ENCODE measurements around the gene CALN1. TPM values are rescaled to one million over a fixed set of nuclear protein-coding genes. Genes with fewer than 3 reads are reported as not detected.

The CALN1 gene
- total and polyA plus RNA-seq, 2 of the 8 experiments (the other 6 are each of a cell fraction or from before 2014, with no cell fraction given) = 6.4 to 15.2 TPM

DNA sequence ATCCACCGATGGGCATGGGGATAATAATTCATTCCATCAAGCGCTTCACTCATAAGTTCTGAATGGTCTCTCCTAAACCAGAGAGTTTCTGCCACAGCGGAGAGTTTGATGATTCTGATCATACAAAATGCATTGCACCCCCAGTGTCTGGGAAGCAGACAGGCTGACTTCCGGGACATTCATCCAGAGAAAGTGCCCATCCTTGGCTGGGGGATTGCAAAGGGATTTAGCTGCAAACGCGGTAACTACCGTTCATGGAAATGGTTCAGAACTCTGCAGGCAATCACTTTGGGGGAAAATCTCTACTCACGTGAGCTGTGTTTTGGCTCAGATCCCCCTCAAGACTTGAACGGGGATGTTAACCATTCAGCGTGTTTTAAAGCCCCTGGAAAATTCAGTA is 33.4 kb upstream of the CALN1 start:
- H3K79me2 ChIP-seq (ENCODE audit: control insufficient read depth in 1 of 2, insufficient read depth in 2 of 2, low read length in 2 of 2) = no peaks in the 10 kb centered on the region
- H3K79me1 ChIP-seq (ENCODE audit: low read depth, low read length) = no peaks in the 10 kb centered on the region
- H4K8ac ChIP-seq (ENCODE audit: extremely low read depth, insufficient read depth, low read length) = no peak overlapping the region
- H3K4ac ChIP-seq (replicated peaks; ENCODE audit: insufficient read length, low read depth, low read length) = no peak overlapping the region
- FAIRE-seq = no peak
- H4K20me1 ChIP-seq (replicated peaks in 1 of 2; ENCODE audit: control insufficient read depth in 1 of 2, insufficient read depth in 2 of 2, low read length in 2 of 2) = peaks cover 0 to 2% of the 10 kb centered on the region in 2 experiments
- H3K9me3 ChIP-seq (ENCODE audit: insufficient read depth in 2 of 2, low read depth in 1 of 2, low read length in 1 of 2) = no peaks in the 10 kb centered on the region
- no peak overlapping the region for H3K27ac ChIP-seq (ENCODE audit: low read depth, low read length)
- H2BK5ac ChIP-seq (ENCODE audit: low read depth, low read length) = no peak overlapping the region
- H4K5ac ChIP-seq (ENCODE audit: insufficient read length, low read depth, low read length) = no peak overlapping the region
- no peak overlapping the region for H2AK5ac ChIP-seq (ENCODE audit: low read depth, low read length)
- H3K23me2 ChIP-seq (ENCODE audit: low read depth, low read length) = no peaks in the 10 kb centered on the region; the same call in 1 of the 2 replicates
- H3K14ac ChIP-seq (ENCODE audit: insufficient read length) = no peak overlapping the region
- no peaks in the 10 kb centered on the region for H3K36me3 ChIP-seq (ENCODE audit: control insufficient read depth in 2 of 4, insufficient read depth in 4 of 4, low read length in 3 of 4)
- no peak overlapping the region for H3K56ac ChIP-seq (replicated peaks; ENCODE audit: insufficient read length, low read depth, low read length)
- TF ChIP-seq GABPA (IDR thresholded peaks at IDR 0.05; ENCODE audit: borderline replicate concordance, insufficient read depth, low read length) (no peak), FOSL1 (IDR thresholded peaks at IDR 0.05; ENCODE audit: insufficient read depth, low read depth, low read length) (no peak), JUN (IDR thresholded peaks at IDR 0.05; ENCODE audit: low read depth, low read length) (no peak), EGR1 (IDR thresholded peaks at IDR 0.05; ENCODE audit: borderline replicate concordance, low read depth, low read length) (no peak), JUND (IDR thresholded peaks at IDR 0.05; ENCODE audit: low read length) (no peak), EP300 (IDR thresholded peaks at IDR 0.05; ENCODE audit: borderline replicate concordance in 1 of 2, low read depth in 2 of 2, low read length in 2 of 2) (no peak), SAP30 (IDR thresholded peaks at IDR 0.05; ENCODE audit: insufficient read depth, insufficient replicate concordance, low read length) (no peak), PHF8 (conservative IDR thresholded peaks at IDR 0.05; ENCODE audit: low read depth, low read length) (no peak), CBX8 (IDR thresholded peaks at IDR 0.05; ENCODE audit: borderline replicate concordance, low read depth, low read length) (no peak)
- TF ChIP-seq, protein P1, sequence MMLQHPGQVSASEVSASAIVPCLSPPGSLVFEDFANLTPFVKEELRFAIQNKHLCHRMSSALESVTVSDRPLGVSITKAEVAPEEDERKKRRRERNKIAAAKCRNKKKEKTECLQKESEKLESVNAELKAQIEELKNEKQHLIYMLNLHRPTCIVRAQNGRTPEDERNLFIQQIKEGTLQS (IDR thresholded peaks at IDR 0.05; ENCODE audit: insufficient read depth, low read depth, low read length) = no peak
- POLR2A ChIA-PET (ENCODE audit: partially characterized antibody) = interaction anchor here (2.0 kb wide), 1 partner anchor 15 kb away, joined by 4 read pairs; no protein-coding TSS in a partner anchor
- H2BK12ac ChIP-seq (ENCODE audit: low read depth, low read length) = no peak overlapping the region
- H3K18ac ChIP-seq (ENCODE audit: extremely low read depth, low read length) = no peak overlapping the region
- H2BK20ac ChIP-seq (ENCODE audit: low read length) = no peak overlapping the region
- H3K9ac ChIP-seq (replicated peaks in 1 of 4; ENCODE audit: extremely low read depth in 1 of 4, low read depth in 3 of 4, low read length in 3 of 4) = no peak overlapping the region
- H2BK120ac ChIP-seq (replicated peaks; ENCODE audit: low read depth, low read length) = no peak overlapping the region
- H4K91ac ChIP-seq (replicated peaks; ENCODE audit: insufficient read length, low read length) = no peak overlapping the region
- H3K4me2 ChIP-seq (ENCODE audit: insufficient read depth in 1 of 2, low read depth in 2 of 2, low read length in 2 of 2) = no peak overlapping the region
- DNase-seq (ENCODE audit: low read depth in 1 of 2, low spot score in 2 of 2) = no peak
- no peak overlapping the region for H2BK15ac ChIP-seq (ENCODE audit: low read length)
- H3K23ac ChIP-seq (ENCODE audit: insufficient read length) = no peak overlapping the region
- CTCF ChIA-PET (ENCODE audit: partially characterized antibody) = interaction anchor here (0.6 to 1.6 kb wide), 5 partner anchors 17 to 529 kb away, joined by 3 to 7 read pairs (median 4); no protein-coding TSS in a partner anchor
- no peaks in the 10 kb centered on the region; a peak in 1 of 7 replicates for H3K27me3 ChIP-seq (replicated peaks in 1 of 4; ENCODE audit: control insufficient read depth in 3 of 4, extremely low read depth in 1 of 4, insufficient read depth in 3 of 4, low read length in 3 of 4)
- 86% methylated on average over 10 of the region's 10 CpGs; no CpG with 5 or more reads in 1 of the 2 experiments for WGBS, 2 experiments (ENCODE audit: extremely low coverage in 1 of 2, insufficient coverage in 1 of 2, insufficient read length in 1 of 2, insufficient replicate concordance in 2 of 2, low coverage in 1 of 2, low lambda C conversion rate in 2 of 2, missing lambda C conversion rate in 1 of 2)
- no peak overlapping the region for H3K4me3 ChIP-seq (ENCODE audit: extremely low read depth in 1 of 4, insufficient read depth in 2 of 4, low read depth in 3 of 4, low read length in 4 of 4)
- peaks cover 2 to 7% (median 3%) of the 10 kb centered on the region in 4 experiments; a peak in 6 of 7 replicates for H3K4me1 ChIP-seq (replicated peaks in 1 of 4; ENCODE audit: control insufficient read depth in 3 of 4, insufficient read depth in 4 of 4, low read length in 3 of 4)
- no peak overlapping the region for H2AFZ ChIP-seq (ENCODE audit: low read length)

Data from H1 (cell line).